Hair follicle dermal papilla cell (primary cell): ENCODE data around the gene ARHGAP21. TPM values are rescaled to one million over a fixed set of nuclear protein-coding genes. Genes with fewer than 3 reads are reported as not detected.

Experiments
- small RNA-seq: library from RNA; depleted of rRNA; stranded (forward); fragments of <200 nt; gene quantifications from one replicate; pipeline ENCODE3, GENCODE V24; 2012
- total RNA-seq: library from RNA; depleted of rRNA; stranded (reverse); fragments of >200 nt; gene quantifications from 2 replicates; pipeline ENCODE4 v1.2.3, GENCODE V29; 2012

The ARHGAP21 gene
- total RNA-seq, result 240 and 270 TPM in 2 replicates

GRCh38 chr10:24723788-24724380 is at the start of gene ARHGAP21:
ARHGAP21 (minus strand) TSS chr10:24723887; CDS start chr10:24721899, 1,988 bp downstream.

Small RNAs within 50 kb of the gene (small RNA-seq; reads per million reads assigned to genes)
- not detected for gene RNA5SP305

Other genes starting within 250 kb of the ARHGAP21 start
- gene PRTFDC1, start 228.7 kb upstream of the ARHGAP21 start, total RNA-seq, result 14.0 and 22.1 TPM in 2 replicates